K562 (cell line): ENCODE results near the gene CACNA1S. TPM values are rescaled to one million over a fixed set of nuclear protein-coding genes. Genes with fewer than 3 reads are reported as not detected.

ENCODE experiments used
- ATAC-seq: fragments of 200-7000 bp; cut with Tn5 transposase; 3 replicates; pipeline ENCODE4 v1.9.1; 2020; ENCODE audit warnings: moderate library complexity
- BruUV-seq: library from RNA; stranded (reverse); fragments of 400-500 nt; replicated peaks from 2 replicates; lab custom pipeline; 2021; lab: Mats Ljungman, UMichigan
- CTCF ChIA-PET: fragments of 300-600 bp; formaldehyde crosslinking; extraction: SDS; loops from one replicate; lab custom pipeline; 2021; ENCODE audit warnings: low intra/inter-chr PET ratio; lab: Yijun Ruan, JAX
- POLR2A ChIA-PET: fragments of 300-600, 350-650 bp; sonication (Branson Sonifier 250); formaldehyde crosslinking; extraction: SDS; loops from one replicate; lab custom pipeline; 2021; ENCODE audit warnings: antibody characterized with exemption, inconsistent platforms; lab: Yijun Ruan, JAX
- DNase-seq, 4 experiments: peaks; one replicate each; pipeline versions ENCODE4 v3.0.0 to v3.0.0-alpha.2; 2011 to 2018; ENCODE audit warnings: low spot score in 3 of 4, mixed read lengths in 3 of 4; ENCODE audit errors: extremely low read depth in 1 of 4
- FAIRE-seq: peaks from 2 replicates; lab custom pipeline; 2011; peaks lifted over from hg19 to GRCh38; lab: Jason Lieb, UNC
- H2AFZ ChIP-seq: 2 replicates; pipeline ENCODE4 v1.6.0; 2011; ENCODE audit warnings: low read depth, low read length, control low read depth, inconsistent platforms
- H3K27ac ChIP-seq: fragments of 200-600 bp; 3 replicates; pipeline ENCODE4 v1.8.0; 2011; ENCODE audit warnings: low read depth, mild to moderate bottlenecking, control low read depth, inconsistent platforms, low read length, moderate library complexity, mixed read lengths; ENCODE audit errors: extremely low read depth
- H3K27me3 ChIP-seq, 2 experiments: fragments of 300-600 bp in 1 of 2; 2 replicates in 1 of 2; 3 replicates in 1 of 2; pipeline versions ENCODE4 v1.6.0 to v1.8.0; 2011; ENCODE audit warnings: inconsistent platforms in 2 of 2, low read length in 2 of 2, mild to moderate bottlenecking in 1 of 2, mixed read lengths in 1 of 2, moderate library complexity in 1 of 2; ENCODE audit not compliant: control insufficient read depth in 2 of 2, insufficient read depth in 2 of 2
- H3K36me3 ChIP-seq: fragments of 300-600 bp; 3 replicates; pipeline ENCODE4 v1.8.0; 2011; ENCODE audit warnings: mild to moderate bottlenecking, low read length, inconsistent platforms; ENCODE audit not compliant: control insufficient read depth, insufficient read depth
- H3K4me1 ChIP-seq, 2 experiments: fragments of 200-600 bp in 1 of 2; replicated peaks in 1 of 2; 2 replicates in 1 of 2; 3 replicates in 1 of 2; pipeline versions ENCODE4 v1.5.1 to v1.8.0; 2011; ENCODE audit warnings: inconsistent platforms in 2 of 2, low read length in 2 of 2, mild to moderate bottlenecking in 1 of 2, mixed read lengths in 1 of 2, moderate library complexity in 1 of 2; ENCODE audit not compliant: control insufficient read depth in 2 of 2, insufficient read depth in 2 of 2
- H3K4me2 ChIP-seq: 2 replicates; pipeline ENCODE4 v1.6.1; 2011; ENCODE audit warnings: low read length, control low read depth, inconsistent platforms, mixed read lengths; ENCODE audit not compliant: insufficient read depth
- H3K4me3 ChIP-seq: fragments of 200-600 bp; sonication (generic), shearing (Covaris generic); 2 replicates; pipeline ENCODE4 v1.5.1; 2016; ENCODE audit warnings: control low read depth, inconsistent platforms
- H3K79me2 ChIP-seq: fragments of 200-600 bp; 3 replicates; pipeline ENCODE4 v1.8.0; 2011; ENCODE audit warnings: low read length, inconsistent platforms; ENCODE audit not compliant: control insufficient read depth, insufficient read depth
- H3K9ac ChIP-seq, 2 experiments: 2 replicates each; pipeline versions ENCODE4 v1.6.0 to v1.6.1; 2011; ENCODE audit warnings: low read depth in 2 of 2, low read length in 2 of 2, control low read depth in 1 of 2, inconsistent platforms in 1 of 2, mild to moderate bottlenecking in 1 of 2, mixed read lengths in 1 of 2; ENCODE audit not compliant: insufficient read depth in 1 of 2
- H3K9me1 ChIP-seq: one replicate; pipeline ENCODE4 v1.6.0; 2011; ENCODE audit warnings: inconsistent platforms, mild to moderate bottlenecking, low read length, moderate library complexity; ENCODE audit not compliant: control insufficient read depth, insufficient read depth
- H3K9me3 ChIP-seq: replicated peaks from 2 replicates; pipeline ENCODE4 v1.5.1; 2011; ENCODE audit warnings: low read depth, low read length, inconsistent platforms; ENCODE audit not compliant: control insufficient read depth, insufficient read depth
- H4K20me1 ChIP-seq: replicated peaks from 2 replicates; pipeline ENCODE4 v1.6.1; 2011; ENCODE audit warnings: low read length, inconsistent platforms, mixed read lengths; ENCODE audit not compliant: control insufficient read depth, insufficient read depth
- ASH1L ChIP-seq: fragments of 450-650 bp; IDR thresholded peaks from 2 replicates; pipeline ENCODE4 v1.6.1; 2018; ENCODE audit warnings: borderline replicate concordance, mild to moderate bottlenecking, low read depth; ENCODE audit not compliant: partially characterized antibody
- ATF4 ChIP-seq: fragments of 450-650 bp; formaldehyde crosslinking; IDR thresholded peaks from 2 replicates; pipeline ENCODE4 v1.4.0; 2022; ENCODE audit warnings: mild to moderate bottlenecking, moderate library complexity
- CBFA2T3 ChIP-seq: fragments of 450-650 bp; IDR thresholded peaks from 2 replicates; pipeline ENCODE4 v1.6.1; 2017
- RAD21 ChIP-seq, 2 experiments: fragments of 250-450 bp in 1 of 2; fragments of 450-650 bp in 1 of 2; sonication (Bioruptor Pico) in 1 of 2; formaldehyde crosslinking in 1 of 2; IDR thresholded peaks in 1 of 2; conservative IDR thresholded peaks in 1 of 2; 2 replicates each; pipeline versions ENCODE4 v1.4.0 to v1.8.0; 2020 to 2022; ENCODE audit warnings: mild to moderate bottlenecking in 2 of 2, moderate library complexity in 1 of 2
- SIN3A ChIP-seq, 2 experiments: fragments of 150-350 bp in 1 of 2; IDR thresholded peaks; 2 replicates each; pipeline ENCODE4 v1.6.1; 2011 to 2016; ENCODE audit warnings: borderline replicate concordance in 2 of 2, low read depth in 2 of 2, low read length in 2 of 2, mild to moderate bottlenecking in 2 of 2, moderate library complexity in 2 of 2; ENCODE audit not compliant: control insufficient read depth in 1 of 2
- YY1 ChIP-seq, 3 experiments: IDR thresholded peaks; 2 replicates each; pipeline ENCODE4 v1.6.1; 2011; ENCODE audit warnings: low read length in 2 of 3, mild to moderate bottlenecking in 2 of 3, moderate library complexity in 2 of 3, borderline replicate concordance in 1 of 3, control low read depth in 1 of 3, low read depth in 1 of 3; ENCODE audit not compliant: insufficient read depth in 3 of 3, insufficient replicate concordance in 2 of 3, control insufficient read depth in 1 of 3, insufficient read length in 1 of 3; ENCODE audit errors: extremely low read depth in 1 of 3
- ZFP36 ChIP-seq: fragments of 150-350 bp; IDR thresholded peaks from 2 replicates; pipeline ENCODE4 v1.6.1; 2018; ENCODE audit warnings: low read length, low read depth; ENCODE audit not compliant: partially characterized antibody
- ZNF76 ChIP-seq: fragments of 250-450 bp; sonication (Bioruptor Pico); IDR thresholded peaks from 2 replicates; pipeline ENCODE4 v1.4.0; 2020; ENCODE audit warnings: mild to moderate bottlenecking, moderate library complexity, borderline replicate concordance
- ZNF79 ChIP-seq: fragments of 250-450 bp; sonication (Bioruptor Pico); IDR thresholded peaks from 2 replicates; pipeline ENCODE4 v1.4.0; 2020; ENCODE audit warnings: low read depth, mild to moderate bottlenecking, moderate library complexity
- WGBS: fragments of 100-300 bp; shearing (Covaris generic); methylation state at CpG from one replicate; pipeline ENCODE4 v1.1.6; 2016; ENCODE audit warnings: low coverage, mixed read lengths; ENCODE audit not compliant: insufficient coverage; ENCODE audit errors: missing lambda C conversion rate; 5-methylcytosine and 5-hydroxymethylcytosine counted together
- in situ Hi-C: fragments of 300-500 bp; cut with MboI; formaldehyde crosslinking; loops from 4 replicates; pipeline ENCODE4 v1.15.0; 2018; ENCODE audit warnings: inconsistent platforms, mixed read lengths
- intact Hi-C: fragments of 100-400 bp; cut with micrococcal nuclease; formaldehyde crosslinking; loops from 2 replicates; pipeline ENCODE4 v1.14.2; 2022
- polyA plus RNA-seq, 8 experiments: library from polyadenylated mRNA; depleted of rRNA in 4 of 8; stranded (reverse) in 5 of 8; unstranded in 3 of 8; fragments of >200 nt; fragmentation: Nextera tagmentation in 2 of 8; fragmentation: Illumina TruSeq in 1 of 8; extraction: Ambion mirVana in 2 of 8; extraction: Trizol in 1 of 8; gene quantifications; 2 replicates each; pipeline versions ENCODE4 v1.2.1 to v1.2.3, GENCODE V29; 2011 to 2014; ENCODE audit warnings: inconsistent platforms in 1 of 8, missing spikeins in 1 of 8
- total RNA-seq, 7 experiments: library from RNA; depleted of rRNA in 6 of 7; stranded (reverse); fragments of >200 nt in 6 of 7; fragmentation: Illumina TruSeq in 2 of 7; extraction: Trizol in 2 of 7; gene quantifications; 2 replicates each; pipeline versions ENCODE4 v1.2.1 to v1.2.3, GENCODE V29; 2011 to 2021; ENCODE audit warnings: low replicate concordance in 1 of 7

CACNA1S gene
- total and polyA plus RNA-seq, 9 of the 15 experiments (the other 6 are each of a cell fraction or from before 2014, with no cell fraction given), result not detected

- Histone ChIP-seq H3K27me3 (peaks cover 29 to 83% of the 10 kb centered on the region in 2 experiments), H3K36me3 (no peaks in the 10 kb centered on the region), H4K20me1 (peaks cover 17% of the 10 kb centered on the region; the same call in 1 of the 2 replicates), H3K79me2 (no peaks in the 10 kb centered on the region), H3K4me3 (no peak overlapping the region), H3K9me1 (peaks cover 4% of the 10 kb centered on the region), H2AFZ (no peak overlapping the region), H3K9me3 (no peaks in the 10 kb centered on the region), H3K4me1 (peaks cover 0 to 5% of the 10 kb centered on the region in 2 experiments; a peak in 3 of 5 replicates), H3K4me2 (no peak overlapping the region), H3K9ac (0 out of 4 replicates have a peak overlapping the region, but pooled peaks of 1 of the 2 experiments have one; percentile 15), H3K27ac (no peak overlapping the region)
- CTCF ChIA-PET, result no interaction called here
- FAIRE-seq, result peak; percentile 26
- ATAC-seq, result no peak
- in situ Hi-C loops, result no loop called here
- TF ChIP-seq SIN3A (IDR thresholded peaks at IDR 0.05; ENCODE audit: borderline replicate concordance in 2 of 2, control insufficient read depth in 1 of 2, low read depth in 2 of 2, low read length in 2 of 2) (no peak), CBFA2T3 (peak; percentile 15; the same call in 1 of the 2 replicates), ZNF79 (CRISPR knock-in tag) (no peak)
- intact Hi-C loops, result no loop called here
- no TSS peak for BruUV-seq
- peak in 2 of 4 experiments; percentile 36 to 37 for DNase-seq
- POLR2A ChIA-PET, result interaction anchor here (0.6 kb wide), 1 partner anchor 16 kb away, joined by 3 read pairs; no protein-coding TSS in a partner anchor
- 1% methylated on average over 5 of the region's 5 CpGs for WGBS
Measured at GRCh38 chr1:201059871-201060555, 52.2 kb downstream of the CACNA1S start.

GRCh38 chr1:201059401-201059800 is 52.8 kb downstream of the CACNA1S start:
- in situ Hi-C loops (no loop called here), intact Hi-C loops (no loop called here)
- Histone ChIP-seq H3K9me3 (no peaks in the 10 kb centered on the region), H3K9me1 (no peaks in the 10 kb centered on the region), H3K36me3 (no peaks in the 10 kb centered on the region), H2AFZ (no peak overlapping the region), H3K27me3 (peaks cover 26 to 77% of the 10 kb centered on the region in 2 experiments), H4K20me1 (peaks cover 13% of the 10 kb centered on the region; the same call in 1 of the 2 replicates), H3K27ac (no peak overlapping the region), H3K4me2 (no peak overlapping the region), H3K9ac (no peak overlapping the region; a peak in 1 of 4 replicates), H3K79me2 (no peaks in the 10 kb centered on the region), H3K4me1 (peaks cover 0 to 5% of the 10 kb centered on the region in 2 experiments; a peak in 3 of 5 replicates), H3K4me3 (no peak overlapping the region)
- DNase-seq (peak in 2 of 4 experiments; percentile 26 to 30), ATAC-seq (peak; percentile 69), FAIRE-seq (peak; percentile 62)
- ChIA-PET CTCF (no interaction called here), POLR2A (interaction anchor here (0.6 to 0.7 kb wide), 4 partner anchors 10 to 32 kb away, joined by 3 to 4 read pairs (median 3); no protein-coding TSS in a partner anchor)
- TF ChIP-seq ATF4, result no peak
- TF ChIP-seq YY1 (IDR thresholded peaks at IDR 0.05; ENCODE audit: borderline replicate concordance in 1 of 3, control insufficient read depth in 1 of 3, extremely low read depth in 1 of 3, insufficient read depth in 3 of 3, insufficient read length in 1 of 3, insufficient replicate concordance in 2 of 3, low read depth in 1 of 3, low read length in 2 of 3), result no peak
- TF ChIP-seq ZFP36, result peak; percentile 72
- no peak for TF ChIP-seq ASH1L
- no peak for TF ChIP-seq ZNF76 (CRISPR knock-in tag)
- no peak for TF ChIP-seq RAD21 (CRISPR knock-in tag; conservative IDR thresholded peaks at IDR 0.05 in 1 of 2, IDR thresholded peaks at IDR 0.05 in 1 of 2)
- 2% methylated on average over 3 of the region's 3 CpGs for WGBS
- BruUV-seq, result no TSS peak
